Spinal cord (tissue), 10 donors: ENCODE data around the gene RB1. TPM values are rescaled to one million over a fixed set of nuclear protein-coding genes. Genes with fewer than 3 reads are reported as not detected.
A peak's percentile ranks its signal among the peaks of the same experiment; 100 is the strongest.

Source experiments
- DNase-seq, 6 donors: peaks; one replicate each; pipeline versions ENCODE4 v3.0.0 to v3.0.0-alpha.2; 2013 to 2015; ENCODE audit warnings: low spot score in 6 of 6, low read depth in 4 of 6
- H3K27ac ChIP-seq: one replicate; pipeline ENCODE4 v1.5.1; 2013; ENCODE audit warnings: low read depth, low read length, control low read depth
- H3K27me3 ChIP-seq: one replicate; pipeline ENCODE4 v1.6.1; 2013; ENCODE audit warnings: low read length; ENCODE audit not compliant: control insufficient read depth, insufficient read depth
- H3K36me3 ChIP-seq: one replicate; pipeline ENCODE4 v1.6.1; 2013; ENCODE audit warnings: low read length; ENCODE audit not compliant: control insufficient read depth, insufficient read depth
- H3K4me1 ChIP-seq: one replicate; pipeline ENCODE4 v1.6.1; 2013; ENCODE audit warnings: low read length; ENCODE audit not compliant: control insufficient read depth, insufficient read depth
- H3K4me3 ChIP-seq: one replicate; pipeline ENCODE4 v1.5.1; 2013; ENCODE audit warnings: low read depth, low read length, control low read depth
- H3K9me3 ChIP-seq: one replicate; pipeline ENCODE4 v1.6.1; 2013; ENCODE audit warnings: low read length; ENCODE audit not compliant: control insufficient read depth, insufficient read depth
- WGBS: methylation state at CpG from one replicate; pipeline ENCODE4 v1.1.5; 2013; ENCODE audit warnings: missing lambda C conversion rate; ENCODE audit not compliant: insufficient coverage; 5-methylcytosine and 5-hydroxymethylcytosine counted together
- polyA plus RNA-seq, 2 donors: library from polyadenylated mRNA; unstranded; fragments of 120-200 nt; gene quantifications; one replicate each; pipeline ENCODE4 v1.2.1, GENCODE V29; 2013; ENCODE audit not compliant: insufficient read length in 2 of 2
- total RNA-seq, 2 donors: library from RNA; depleted of rRNA in 1 of 2; stranded (reverse); fragments of 120-200 nt in 1 of 2; fragments of >200 nt in 1 of 2; gene quantifications; one replicate each; pipeline versions ENCODE4 v1.2.3 to v1.2.4, GENCODE V29; 2013 to 2014
- donor health status: healthy.

The RB1 gene
- total and polyA plus RNA-seq, 4 donors = 38.0 to 99.8 (median 48.9) TPM

- Histone ChIP-seq H3K4me1 (no peaks in the 10 kb centered on the region), H3K36me3 (peaks cover 4% of the 10 kb centered on the region), H3K27ac (no peak overlapping the region), H3K9me3 (no peaks in the 10 kb centered on the region), H3K4me3 (no peak overlapping the region), H3K27me3 (no peaks in the 10 kb centered on the region)
- DNase-seq = no peak
- 89% methylated on average over 8 of the region's 8 CpGs for WGBS
Measured at GRCh38 chr13:48265217-48265815, 38.2 kb upstream of the RB1 start.

GRCh38 chr13:48266150-48266549 is 37.4 kb upstream of the RB1 start:
- H3K4me3 ChIP-seq = no peak overlapping the region
- no peaks in the 10 kb centered on the region for H3K9me3 ChIP-seq
- H3K4me1 ChIP-seq = no peaks in the 10 kb centered on the region
- DNase-seq = no peak
- H3K27me3 ChIP-seq = no peaks in the 10 kb centered on the region
- peaks cover 4% of the 10 kb centered on the region for H3K36me3 ChIP-seq
- no peak overlapping the region for H3K27ac ChIP-seq

- no peaks in the 10 kb centered on the region for H3K4me1 ChIP-seq
- no peaks in the 10 kb centered on the region for H3K9me3 ChIP-seq
- H3K27me3 ChIP-seq = no peaks in the 10 kb centered on the region
- 20% methylated on average over 1 of the region's 2 CpGs for WGBS
- no peak overlapping the region for H3K27ac ChIP-seq
- H3K36me3 ChIP-seq = peaks cover 4% of the 10 kb centered on the region
- H3K4me3 ChIP-seq = no peak overlapping the region
- DNase-seq = peak in 1 of 6 donors; percentile 48
Measured at GRCh38 chr13:48266701-48267639, 36.6 kb upstream of the RB1 start.

- Histone ChIP-seq H3K4me1 (no peaks in the 10 kb centered on the region), H3K27me3 (no peaks in the 10 kb centered on the region), H3K4me3 (no peak overlapping the region), H3K27ac (no peak overlapping the region), H3K36me3 (peaks cover 4% of the 10 kb centered on the region), H3K9me3 (no peaks in the 10 kb centered on the region)
- no peak for DNase-seq
- WGBS = 83% methylated on average over 1 of the region's 4 CpGs
Measured at GRCh38 chr13:48268019-48268418, 35.5 kb upstream of the RB1 start.

GRCh38 chr13:48273346-48273745 is 30.2 kb upstream of the RB1 start:
- DNase-seq = no peak
- H3K27ac ChIP-seq = no peak overlapping the region
- WGBS = 85% methylated on average over 4 of the region's 4 CpGs
- no peaks in the 10 kb centered on the region for H3K36me3 ChIP-seq
- no peaks in the 10 kb centered on the region for H3K9me3 ChIP-seq
- H3K4me3 ChIP-seq = no peak overlapping the region
- no peaks in the 10 kb centered on the region for H3K27me3 ChIP-seq
- H3K4me1 ChIP-seq = no peaks in the 10 kb centered on the region

GRCh38 chr13:48275507-48275906 is 28.0 kb upstream of the RB1 start:
- H3K27ac ChIP-seq = no peak overlapping the region

GRCh38 chr13:48278806-48279205 is 24.7 kb upstream of the RB1 start:
- Histone ChIP-seq H3K4me3 (no peak overlapping the region), H3K4me1 (no peaks in the 10 kb centered on the region), H3K27ac (peak overlapping the region; percentile 16), H3K9me3 (no peaks in the 10 kb centered on the region), H3K36me3 (no peaks in the 10 kb centered on the region), H3K27me3 (no peaks in the 10 kb centered on the region)
- no CpG with 5 or more reads among the region's 2 CpGs for WGBS
- DNase-seq = peak in 1 of 6 donors; percentile 26

More at GRCh38 chr13:48275507-48275906, 28.0 kb upstream of the RB1 start:
- Histone ChIP-seq H3K4me3 (no peak overlapping the region), H3K4me1 (no peaks in the 10 kb centered on the region), H3K36me3 (no peaks in the 10 kb centered on the region), H3K27me3 (no peaks in the 10 kb centered on the region), H3K9me3 (no peaks in the 10 kb centered on the region)
- no peak for DNase-seq
- whole genome bisulfite sequencing = 100% methylated on average over 1 of the region's 4 CpGs

- Histone ChIP-seq H3K9me3 (no peaks in the 10 kb centered on the region), H3K27ac (no peak overlapping the region), H3K4me3 (no peak overlapping the region), H3K4me1 (no peaks in the 10 kb centered on the region), H3K36me3 (no peaks in the 10 kb centered on the region), H3K27me3 (no peaks in the 10 kb centered on the region)
- WGBS = no CpG with 5 or more reads among the region's 1 CpG
- no peak for DNase-seq
Measured at GRCh38 chr13:48281556-48281955, 22.0 kb upstream of the RB1 start.

- no CpG with 5 or more reads among the region's 2 CpGs for WGBS
- H3K27me3 ChIP-seq = no peaks in the 10 kb centered on the region
- no peak overlapping the region for H3K27ac ChIP-seq
- H3K36me3 ChIP-seq = no peaks in the 10 kb centered on the region
- no peaks in the 10 kb centered on the region for H3K4me1 ChIP-seq
- H3K4me3 ChIP-seq = no peak overlapping the region
- H3K9me3 ChIP-seq = no peaks in the 10 kb centered on the region
- no peak for DNase-seq
Measured at GRCh38 chr13:48291730-48292129, 11.8 kb upstream of the RB1 start.

- WGBS = 80% methylated on average over 3 of the region's 4 CpGs
- no peaks in the 10 kb centered on the region for H3K4me1 ChIP-seq
- H3K36me3 ChIP-seq = no peaks in the 10 kb centered on the region
- no peaks in the 10 kb centered on the region for H3K27me3 ChIP-seq
- no peaks in the 10 kb centered on the region for H3K9me3 ChIP-seq
- H3K4me3 ChIP-seq = no peak overlapping the region
- no peak for DNase-seq
- H3K27ac ChIP-seq = no peak overlapping the region
Measured at GRCh38 chr13:48292650-48293049, 10.9 kb upstream of the RB1 start.
